Measurements from ENCODE around the gene BOK. TPM values are rescaled to one million over a fixed set of nuclear protein-coding genes. Genes with fewer than 3 reads are reported as not detected.

Gene BOK
- total RNA-seq, 1 donor from 2014 or later: not detected

DNA sequence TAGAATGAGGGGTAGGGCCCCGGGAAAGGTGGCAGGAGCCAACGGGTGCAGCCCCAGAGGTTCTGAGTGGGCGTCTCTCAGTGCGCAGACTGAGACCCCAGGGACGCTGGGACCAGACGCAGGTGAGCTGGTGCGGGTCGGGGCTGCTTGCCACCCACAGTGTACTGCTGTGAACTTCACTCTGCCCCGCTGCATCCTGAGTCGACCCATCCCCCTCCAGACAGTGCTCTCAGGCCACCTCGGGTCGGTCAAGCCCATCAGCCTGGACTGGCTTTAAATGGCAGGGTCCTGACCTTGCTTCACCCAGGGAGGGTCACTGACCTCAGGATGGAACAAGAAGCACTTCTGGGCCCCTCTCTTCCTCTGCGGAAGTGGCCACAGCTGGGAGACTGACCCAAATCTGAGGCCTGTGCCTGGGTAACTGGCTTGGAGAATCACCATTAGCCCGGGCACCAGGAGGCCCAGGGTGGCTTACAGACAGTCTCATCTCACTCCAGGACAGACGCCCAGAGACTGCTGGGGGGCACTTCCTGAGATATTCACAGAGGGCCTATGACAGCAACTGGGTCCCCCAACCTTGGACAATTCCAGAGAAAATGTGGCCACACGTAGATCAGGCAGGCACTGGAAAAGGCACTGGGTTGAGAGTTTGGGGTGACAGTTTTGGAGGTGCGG is 23.7 kb upstream of the BOK start:
- Mint-ChIP-seq H3K36me3 (ENCODE audit: low read depth) (no peaks in the 10 kb centered on the region), H3K4me1 (no peaks in the 10 kb centered on the region), H3K9me3 (no peaks in the 10 kb centered on the region), H3K4me3 (no peak overlapping the region), H3K27me3 (peaks cover 7% of the 10 kb centered on the region), H3K27ac (no peak overlapping the region)
- ATAC-seq (ENCODE audit: low read depth) (no peak), DNase-seq (no peak)
- ChIA-PET POLR2A (no interaction called here), CTCF (no interaction called here)
- TF ChIP-seq, protein P1, sequence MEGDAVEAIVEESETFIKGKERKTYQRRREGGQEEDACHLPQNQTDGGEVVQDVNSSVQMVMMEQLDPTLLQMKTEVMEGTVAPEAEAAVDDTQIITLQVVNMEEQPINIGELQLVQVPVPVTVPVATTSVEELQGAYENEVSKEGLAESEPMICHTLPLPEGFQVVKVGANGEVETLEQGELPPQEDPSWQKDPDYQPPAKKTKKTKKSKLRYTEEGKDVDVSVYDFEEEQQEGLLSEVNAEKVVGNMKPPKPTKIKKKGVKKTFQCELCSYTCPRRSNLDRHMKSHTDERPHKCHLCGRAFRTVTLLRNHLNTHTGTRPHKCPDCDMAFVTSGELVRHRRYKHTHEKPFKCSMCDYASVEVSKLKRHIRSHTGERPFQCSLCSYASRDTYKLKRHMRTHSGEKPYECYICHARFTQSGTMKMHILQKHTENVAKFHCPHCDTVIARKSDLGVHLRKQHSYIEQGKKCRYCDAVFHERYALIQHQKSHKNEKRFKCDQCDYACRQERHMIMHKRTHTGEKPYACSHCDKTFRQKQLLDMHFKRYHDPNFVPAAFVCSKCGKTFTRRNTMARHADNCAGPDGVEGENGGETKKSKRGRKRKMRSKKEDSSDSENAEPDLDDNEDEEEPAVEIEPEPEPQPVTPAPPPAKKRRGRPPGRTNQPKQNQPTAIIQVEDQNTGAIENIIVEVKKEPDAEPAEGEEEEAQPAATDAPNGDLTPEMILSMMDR (IDR thresholded peaks at IDR 0.05): no peak
- intact Hi-C loops (cut with micrococcal nuclease): no loop called here

DNA sequence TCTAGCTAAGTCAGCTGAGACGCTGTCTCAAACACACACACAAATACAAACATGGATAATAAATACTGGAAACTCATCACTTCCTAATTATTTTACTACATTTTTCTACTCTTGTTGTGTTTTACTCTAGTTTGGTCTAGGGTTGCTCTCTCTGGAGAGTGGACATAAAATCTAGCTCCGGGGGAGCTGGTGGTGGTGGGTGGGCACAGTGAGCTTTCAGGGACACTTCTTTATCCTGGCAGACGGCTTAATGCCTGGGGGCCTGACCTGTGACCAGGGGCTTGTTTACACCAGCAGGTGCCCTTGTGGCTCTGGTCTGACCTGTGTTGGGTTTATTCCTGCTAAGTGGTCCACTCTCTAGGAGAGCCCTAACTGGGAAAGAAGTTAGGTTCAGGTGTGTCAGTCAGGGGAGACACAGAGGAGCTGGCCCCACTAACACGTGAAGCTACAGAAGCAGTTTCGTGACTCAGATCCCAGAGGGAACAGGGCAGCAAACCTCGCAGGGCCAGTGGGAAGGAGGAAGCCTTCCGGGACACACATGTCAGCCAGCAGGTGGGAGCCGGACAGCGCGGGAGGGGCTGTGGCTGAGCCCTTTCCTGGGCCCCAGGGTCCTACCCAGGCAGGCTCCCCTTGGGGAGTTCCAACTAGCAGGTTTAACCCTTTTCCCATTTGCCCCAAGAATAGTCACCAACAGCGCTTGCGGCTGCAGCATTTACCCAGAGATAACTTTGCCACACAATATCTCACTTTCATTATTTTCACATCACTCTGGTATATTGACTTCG is 22.5 kb upstream of the BOK start:
- Mint-ChIP-seq H3K36me3 (ENCODE audit: low read depth) (no peaks in the 10 kb centered on the region), H3K9me3 (no peaks in the 10 kb centered on the region), H3K4me3 (no peak overlapping the region), H3K4me1 (peaks cover 4% of the 10 kb centered on the region), H3K27me3 (peaks cover 11% of the 10 kb centered on the region), H3K27ac (no peak overlapping the region)
- CTCF ChIA-PET: no interaction called here
- DNase-seq: no peak
- POLR2A ChIA-PET: no interaction called here
- no peak for ATAC-seq (ENCODE audit: low read depth)
- TF ChIP-seq, protein P1 (IDR thresholded peaks at IDR 0.05): no peak
- intact Hi-C loops (cut with micrococcal nuclease): no loop called here

DNA sequence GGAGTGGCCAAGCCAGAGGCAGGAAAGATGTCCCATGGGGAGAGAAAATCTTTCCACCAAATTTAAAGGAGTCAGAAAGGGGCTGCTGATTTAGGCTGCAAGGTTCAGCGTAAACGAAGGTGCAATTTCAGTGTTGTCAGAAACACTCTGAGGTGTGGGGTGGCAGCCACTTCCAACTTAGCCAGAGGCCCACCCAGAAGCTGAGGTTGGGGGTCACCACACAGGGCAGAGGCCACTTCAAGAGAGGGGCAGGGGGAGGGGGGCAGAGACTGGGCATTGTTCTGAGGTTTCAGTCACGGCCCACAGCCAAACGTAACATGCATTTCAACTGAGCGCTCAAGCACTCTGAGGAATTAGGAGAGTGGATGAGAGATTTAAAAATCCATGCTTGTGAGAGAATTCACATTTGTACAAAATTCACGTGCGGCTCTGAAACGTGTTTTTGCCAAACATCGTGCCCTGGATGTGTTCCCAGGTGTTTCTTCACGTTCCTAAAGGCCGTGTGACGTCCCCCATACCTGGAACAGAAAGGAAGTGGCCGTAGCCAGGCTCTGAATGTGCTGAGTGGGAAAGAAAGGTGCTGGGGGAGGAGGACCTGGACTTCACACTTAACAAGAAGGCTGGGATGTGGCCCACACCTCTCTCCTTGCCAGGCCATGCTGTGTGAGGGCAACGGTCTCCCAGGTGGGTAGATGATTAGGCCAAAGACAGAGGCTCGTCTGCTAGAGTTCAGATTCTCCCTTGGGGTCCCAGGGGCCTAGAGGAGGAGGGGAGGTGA is 19.5 kb upstream of the BOK start:
- H3K4me1 Mint-ChIP-seq: peaks cover 4% of the 10 kb centered on the region

DNA sequence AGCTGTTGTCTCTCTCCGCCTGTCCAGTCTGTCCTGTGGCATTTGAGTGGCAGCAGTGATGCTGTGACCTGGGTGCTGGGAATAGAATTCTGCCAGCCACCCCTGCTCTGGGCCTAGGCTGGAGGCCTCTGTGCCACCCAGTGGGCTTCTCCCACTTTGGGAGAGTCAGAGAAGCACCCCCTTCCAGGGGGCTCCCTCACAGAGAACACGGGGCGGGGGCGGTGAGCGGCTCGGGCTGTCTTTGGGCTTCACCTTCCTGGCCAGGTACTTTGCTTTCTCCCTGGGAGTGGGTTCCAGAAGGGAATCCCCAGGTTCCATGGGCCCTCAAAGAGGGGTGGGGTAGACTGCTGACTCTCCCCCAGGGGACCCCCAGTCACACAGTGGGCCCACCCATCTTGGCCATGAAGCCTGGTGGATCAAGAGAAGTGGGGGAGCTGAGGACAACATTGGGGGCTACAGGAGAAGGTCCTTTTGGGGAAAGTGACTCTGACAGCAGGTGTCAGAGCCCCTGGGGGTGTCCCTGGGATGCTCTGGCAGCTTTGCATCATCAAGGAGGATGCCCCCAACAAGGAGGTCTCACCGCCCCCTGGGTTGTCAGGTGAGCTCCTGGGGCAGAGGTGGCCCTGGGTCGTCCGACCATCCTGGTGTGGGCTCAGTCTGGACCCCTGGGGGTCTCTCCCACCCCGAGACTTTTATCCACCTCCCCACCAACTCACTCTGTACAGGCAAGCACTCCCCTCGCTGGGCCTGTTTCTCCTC is 18.8 kb upstream of the BOK start:
- Mint-ChIP-seq H3K27me3 (peaks cover 17% of the 10 kb centered on the region), H3K9me3 (no peaks in the 10 kb centered on the region), H3K36me3 (ENCODE audit: low read depth) (no peaks in the 10 kb centered on the region), H3K4me1 (peaks cover 4% of the 10 kb centered on the region), H3K27ac (no peak overlapping the region), H3K4me3 (no peak overlapping the region)
- ChIA-PET CTCF (no interaction called here), POLR2A (no interaction called here)
- DNase-seq (no peak), ATAC-seq (ENCODE audit: low read depth) (no peak)
- TF ChIP-seq, protein P1 (IDR thresholded peaks at IDR 0.05): no peak
- intact Hi-C loops (cut with micrococcal nuclease): loop anchor here (2.0 kb wide), 1 partner anchor 31 kb away; the partner anchor contains the start of gene STK25

More for the DNA sequence above, 19.5 kb upstream of the BOK start:
- H3K36me3 Mint-ChIP-seq (ENCODE audit: low read depth): no peaks in the 10 kb centered on the region
- no peak overlapping the region for H3K27ac Mint-ChIP-seq
- DNase-seq (no peak), ATAC-seq (ENCODE audit: low read depth) (no peak)
- H3K9me3 Mint-ChIP-seq: no peaks in the 10 kb centered on the region
- no peak overlapping the region for H3K4me3 Mint-ChIP-seq
- intact Hi-C loops (cut with micrococcal nuclease): no loop called here
- TF ChIP-seq, protein P1 (IDR thresholded peaks at IDR 0.05): no peak
- POLR2A ChIA-PET: no interaction called here
- peaks cover 17% of the 10 kb centered on the region for H3K27me3 Mint-ChIP-seq
- CTCF ChIA-PET: no interaction called here
